ENCODE results near the gene DYRK4. TPM values are rescaled to one million over a fixed set of nuclear protein-coding genes. Genes with fewer than 3 reads are reported as not detected.

DYRK4 gene
- total and polyA plus RNA-seq, 2 donors from 2014 or later, result 32.8 to 49.0 TPM

DNA sequence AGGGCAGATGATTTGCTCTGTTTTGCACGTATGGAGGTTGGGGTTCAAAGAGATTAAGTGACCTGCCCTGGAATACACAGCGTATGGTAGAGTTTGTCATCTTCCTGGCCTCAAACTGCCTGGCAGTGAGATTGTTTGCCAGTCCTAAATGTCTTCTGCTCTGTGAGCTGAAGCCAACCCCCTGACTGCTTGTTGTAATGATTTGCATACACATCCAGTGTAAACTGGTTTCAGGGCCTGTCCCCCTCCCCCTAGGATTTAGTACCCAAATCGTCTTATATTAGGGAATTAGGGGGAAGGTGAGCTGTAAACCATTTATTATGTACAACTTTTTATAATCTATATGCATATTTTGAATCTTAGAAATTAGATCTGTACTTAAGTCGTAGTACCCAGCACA, 48.5 kb downstream of the DYRK4 start:
- peaks cover 3 to 32% (median 21%) of the 10 kb centered on the region in 3 donors for H3K36me3 ChIP-seq (ENCODE audit: control insufficient read depth in 2 of 3, insufficient read depth in 3 of 3, low read length in 3 of 3)
- intact Hi-C loops (cut with DNase I), result no loop called here
- H3K27me3 ChIP-seq (ENCODE audit: control insufficient read depth, insufficient read depth, low read length), result no peaks in the 10 kb centered on the region
- TF ChIP-seq, protein P1, sequence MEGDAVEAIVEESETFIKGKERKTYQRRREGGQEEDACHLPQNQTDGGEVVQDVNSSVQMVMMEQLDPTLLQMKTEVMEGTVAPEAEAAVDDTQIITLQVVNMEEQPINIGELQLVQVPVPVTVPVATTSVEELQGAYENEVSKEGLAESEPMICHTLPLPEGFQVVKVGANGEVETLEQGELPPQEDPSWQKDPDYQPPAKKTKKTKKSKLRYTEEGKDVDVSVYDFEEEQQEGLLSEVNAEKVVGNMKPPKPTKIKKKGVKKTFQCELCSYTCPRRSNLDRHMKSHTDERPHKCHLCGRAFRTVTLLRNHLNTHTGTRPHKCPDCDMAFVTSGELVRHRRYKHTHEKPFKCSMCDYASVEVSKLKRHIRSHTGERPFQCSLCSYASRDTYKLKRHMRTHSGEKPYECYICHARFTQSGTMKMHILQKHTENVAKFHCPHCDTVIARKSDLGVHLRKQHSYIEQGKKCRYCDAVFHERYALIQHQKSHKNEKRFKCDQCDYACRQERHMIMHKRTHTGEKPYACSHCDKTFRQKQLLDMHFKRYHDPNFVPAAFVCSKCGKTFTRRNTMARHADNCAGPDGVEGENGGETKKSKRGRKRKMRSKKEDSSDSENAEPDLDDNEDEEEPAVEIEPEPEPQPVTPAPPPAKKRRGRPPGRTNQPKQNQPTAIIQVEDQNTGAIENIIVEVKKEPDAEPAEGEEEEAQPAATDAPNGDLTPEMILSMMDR (IDR thresholded peaks at IDR 0.05; ENCODE audit: borderline replicate concordance, extremely low read depth, insufficient read depth), result no peak
- H3K4me3 ChIP-seq (ENCODE audit: low read length in 3 of 3), result no peak overlapping the region
- DNase-seq (no peak), FAIRE-seq (no peak)
- H3K9me3 ChIP-seq (ENCODE audit: control insufficient read depth in 2 of 3, insufficient read depth in 1 of 3, low read length in 3 of 3), result no peaks in the 10 kb centered on the region
- no peak overlapping the region for H3K27ac ChIP-seq (ENCODE audit: low read depth in 2 of 2, low read length in 2 of 2)
- H3K4me1 ChIP-seq (ENCODE audit: control insufficient read depth in 2 of 3, insufficient read depth in 2 of 3, low read depth in 1 of 3, low read length in 3 of 3), result no peaks in the 10 kb centered on the region
- no peak overlapping the region for H3K9ac ChIP-seq (ENCODE audit: low read length in 3 of 3)

DNA sequence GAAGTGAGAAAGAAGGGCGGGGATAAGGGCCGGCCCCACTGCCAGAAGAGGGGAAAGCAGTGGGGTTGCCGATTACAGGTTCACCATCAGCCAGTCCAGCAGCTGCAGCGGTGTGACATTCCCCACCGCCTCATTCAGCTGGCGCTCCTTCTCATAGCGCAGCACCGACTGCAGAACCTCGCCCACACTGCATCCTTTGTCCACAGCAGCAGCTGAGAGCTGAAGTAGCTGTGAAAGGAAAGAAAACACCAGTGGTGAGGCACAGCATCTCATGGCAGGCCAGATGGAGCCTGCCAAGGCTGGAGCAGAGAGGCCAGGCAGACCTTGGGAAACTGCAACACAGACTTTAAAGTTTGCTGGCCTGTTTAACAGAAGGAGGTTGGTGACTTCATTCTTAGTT, 53.7 kb downstream of the DYRK4 start:
- H3K4me1 ChIP-seq (ENCODE audit: control insufficient read depth in 2 of 3, insufficient read depth in 2 of 3, low read depth in 1 of 3, low read length in 3 of 3), result no peaks in the 10 kb centered on the region
- no peak overlapping the region for H3K27ac ChIP-seq (ENCODE audit: low read depth in 2 of 2, low read length in 2 of 2)
- H3K36me3 ChIP-seq (ENCODE audit: control insufficient read depth in 2 of 3, insufficient read depth in 3 of 3, low read length in 3 of 3), result peaks cover 3 to 23% (median 18%) of the 10 kb centered on the region in 3 donors
- intact Hi-C loops (cut with DNase I), result no loop called here
- H3K9ac ChIP-seq (ENCODE audit: low read length in 3 of 3), result no peak overlapping the region
- no peaks in the 10 kb centered on the region for H3K27me3 ChIP-seq (ENCODE audit: control insufficient read depth, insufficient read depth, low read length)
- no peak overlapping the region for H3K4me3 ChIP-seq (ENCODE audit: low read length in 3 of 3)
- TF ChIP-seq, protein P1 (IDR thresholded peaks at IDR 0.05; ENCODE audit: borderline replicate concordance, extremely low read depth, insufficient read depth), result no peak
- FAIRE-seq (no peak), DNase-seq (no peak)
- no peaks in the 10 kb centered on the region for H3K9me3 ChIP-seq (ENCODE audit: control insufficient read depth in 2 of 3, insufficient read depth in 1 of 3, low read length in 3 of 3)

DNA sequence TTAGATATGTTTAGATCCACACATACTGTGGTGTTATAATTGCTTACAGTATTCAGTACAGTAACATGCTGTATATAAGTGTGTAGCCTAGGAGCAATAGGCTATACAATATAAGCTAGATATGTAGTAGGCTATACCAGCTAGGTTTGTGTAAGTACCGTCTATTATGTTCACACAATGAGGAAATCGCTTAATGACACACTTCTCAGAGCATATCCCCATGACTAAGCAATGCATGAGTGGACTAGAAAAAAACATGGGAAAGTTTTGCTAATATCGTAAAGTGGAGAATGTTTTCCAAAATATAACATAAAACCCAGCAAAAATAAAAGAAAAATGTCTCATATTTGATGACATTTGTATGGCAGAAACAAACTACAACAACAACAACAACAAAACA, 59.5 kb downstream of the DYRK4 start:
- no peak overlapping the region for H3K27ac ChIP-seq (ENCODE audit: low read depth in 2 of 2, low read length in 2 of 2)
- intact Hi-C loops (cut with DNase I), result no loop called here
- no peaks in the 10 kb centered on the region for H3K27me3 ChIP-seq (ENCODE audit: control insufficient read depth, insufficient read depth, low read length)
- no peak for FAIRE-seq
- H3K4me3 ChIP-seq (ENCODE audit: low read length in 3 of 3), result no peak overlapping the region
- H3K9ac ChIP-seq (ENCODE audit: low read length in 3 of 3), result no peak overlapping the region
- no peak for DNase-seq
- H3K9me3 ChIP-seq (ENCODE audit: control insufficient read depth in 2 of 3, insufficient read depth in 1 of 3, low read length in 3 of 3), result no peaks in the 10 kb centered on the region
- H3K36me3 ChIP-seq (ENCODE audit: control insufficient read depth in 2 of 3, insufficient read depth in 3 of 3, low read length in 3 of 3), result no peaks in the 10 kb centered on the region
- TF ChIP-seq, protein P1 (IDR thresholded peaks at IDR 0.05; ENCODE audit: borderline replicate concordance, extremely low read depth, insufficient read depth), result no peak
- H3K4me1 ChIP-seq (ENCODE audit: control insufficient read depth in 2 of 3, insufficient read depth in 2 of 3, low read depth in 1 of 3, low read length in 3 of 3), result no peaks in the 10 kb centered on the region

DNA sequence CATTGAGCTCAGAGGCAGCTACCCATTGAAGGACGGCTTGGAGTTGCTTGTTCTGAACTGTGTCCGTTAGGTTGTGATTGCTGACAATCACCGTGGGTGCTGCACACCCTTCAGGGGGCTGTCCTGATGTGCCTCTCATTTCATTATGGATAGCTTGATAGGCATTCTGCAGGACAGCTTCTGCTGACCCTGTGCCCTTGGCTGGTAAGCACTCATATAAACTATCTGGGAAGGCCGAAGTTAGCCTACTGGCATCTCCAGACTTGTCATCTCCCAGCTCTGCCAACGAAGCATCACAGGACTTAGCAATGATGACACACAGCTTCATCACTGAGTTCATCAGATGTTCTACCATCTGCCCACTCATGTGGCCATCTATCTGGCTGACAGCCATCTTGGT, 64.5 kb downstream of the DYRK4 start:
- Histone ChIP-seq H3K4me3 (ENCODE audit: low read length in 3 of 3) (no peak overlapping the region), H3K9me3 (ENCODE audit: control insufficient read depth in 2 of 3, insufficient read depth in 1 of 3, low read length in 3 of 3) (no peaks in the 10 kb centered on the region), H3K4me1 (ENCODE audit: control insufficient read depth in 2 of 3, insufficient read depth in 2 of 3, low read depth in 1 of 3, low read length in 3 of 3) (no peaks in the 10 kb centered on the region), H3K9ac (ENCODE audit: low read length in 3 of 3) (no peak overlapping the region), H3K36me3 (ENCODE audit: control insufficient read depth in 2 of 3, insufficient read depth in 3 of 3, low read length in 3 of 3) (no peaks in the 10 kb centered on the region), H3K27ac (ENCODE audit: low read depth in 2 of 2, low read length in 2 of 2) (no peak overlapping the region), H3K27me3 (ENCODE audit: control insufficient read depth, insufficient read depth, low read length) (no peaks in the 10 kb centered on the region)
- FAIRE-seq (no peak), DNase-seq (no peak)
- intact Hi-C loops (cut with DNase I), result no loop called here
- TF ChIP-seq, protein P1 (IDR thresholded peaks at IDR 0.05; ENCODE audit: borderline replicate concordance, extremely low read depth, insufficient read depth), result no peak

Measured in kidney (tissue), 14 donors.